H1 (cell line): ENCODE measurements around the gene STEAP3. TPM values are rescaled to one million over a fixed set of nuclear protein-coding genes. Genes with fewer than 3 reads are reported as not detected.
A peak's percentile ranks its signal among the peaks of the same experiment; 100 is the strongest.

Experiments used
- CTCF ChIA-PET: fragments of 300-600 bp; sonication (Branson Sonifier 250); formaldehyde crosslinking; loops from one replicate; lab custom pipeline; 2021; ENCODE audit not compliant: partially characterized antibody; lab: Charles Lee
- POLR2A ChIA-PET: fragments of 300-600 bp; sonication (Branson Sonifier 250); formaldehyde crosslinking; loops from one replicate; lab custom pipeline; 2021; ENCODE audit warnings: inconsistent platforms; ENCODE audit not compliant: partially characterized antibody; lab: Charles Lee
- DNase-seq, 2 experiments: peaks; one replicate each; pipeline versions ENCODE4 v3.0.0 to v3.0.0-alpha.2; 2010 to 2022; ENCODE audit warnings: low spot score in 2 of 2, low read depth in 1 of 2, mixed read lengths in 1 of 2
- FAIRE-seq: peaks from 2 replicates; lab custom pipeline; 2011; peaks lifted over from hg19 to GRCh38; lab: Jason Lieb, UNC
- H2AFZ ChIP-seq: 2 replicates; pipeline ENCODE4 v1.8.1; 2012; ENCODE audit warnings: low read length, inconsistent platforms
- H2AK5ac ChIP-seq: 2 replicates; pipeline ENCODE4 v1.6.1; 2013; ENCODE audit warnings: low read depth, low read length
- H2BK120ac ChIP-seq: replicated peaks from 2 replicates; pipeline ENCODE3; 2013; ENCODE audit warnings: low read depth, low read length, inconsistent platforms
- H2BK12ac ChIP-seq: 2 replicates; pipeline ENCODE4 v1.6.1; 2013; ENCODE audit warnings: low read depth, low read length
- H2BK15ac ChIP-seq: 2 replicates; pipeline ENCODE4 v1.6.1; 2013; ENCODE audit warnings: low read length
- H2BK20ac ChIP-seq: 2 replicates; pipeline ENCODE4 v1.6.1; 2013; ENCODE audit warnings: low read length
- H2BK5ac ChIP-seq: 2 replicates; pipeline ENCODE4 v1.6.1; 2013; ENCODE audit warnings: low read depth, low read length
- H3K14ac ChIP-seq: 2 replicates; pipeline ENCODE4 v1.6.1; 2013; ENCODE audit warnings: inconsistent platforms; ENCODE audit not compliant: insufficient read length
- H3K18ac ChIP-seq: 2 replicates; pipeline ENCODE4 v1.6.1; 2013; ENCODE audit warnings: low read length; ENCODE audit errors: extremely low read depth
- H3K23ac ChIP-seq: 2 replicates; pipeline ENCODE4 v1.6.1; 2013; ENCODE audit warnings: inconsistent platforms; ENCODE audit not compliant: insufficient read length
- H3K23me2 ChIP-seq: 2 replicates; pipeline ENCODE4 v1.6.1; 2013; ENCODE audit warnings: low read depth, low read length
- H3K27ac ChIP-seq: 2 replicates; pipeline ENCODE4 v1.6.1; 2011; ENCODE audit warnings: low read depth, low read length, inconsistent platforms
- H3K27me3 ChIP-seq, 4 experiments: replicated peaks in 1 of 4; 1 replicate in 1 of 4; 2 replicates in 3 of 4; pipeline versions ENCODE4 v1.6.1 to v1.8.1; 2011 to 2013; ENCODE audit warnings: low read length in 3 of 4, mild to moderate bottlenecking in 3 of 4, inconsistent platforms in 2 of 4, mixed read lengths in 2 of 4, moderate library complexity in 1 of 4; ENCODE audit not compliant: control insufficient read depth in 3 of 4, insufficient read depth in 3 of 4; ENCODE audit errors: extremely low read depth in 1 of 4
- H3K36me3 ChIP-seq, 4 experiments: 2 replicates each; pipeline versions ENCODE4 v1.6.1 to v1.8.1; 2011 to 2013; ENCODE audit warnings: mild to moderate bottlenecking in 4 of 4, low read length in 3 of 4, moderate library complexity in 2 of 4, control low read depth in 1 of 4, inconsistent platforms in 1 of 4; ENCODE audit not compliant: insufficient read depth in 4 of 4, control insufficient read depth in 2 of 4
- H3K4ac ChIP-seq: replicated peaks from 2 replicates; pipeline ENCODE3; 2013; ENCODE audit warnings: low read length, low read depth, mixed read lengths, inconsistent platforms; ENCODE audit not compliant: insufficient read length
- H3K4me1 ChIP-seq, 4 experiments: replicated peaks in 1 of 4; 1 replicate in 1 of 4; 2 replicates in 3 of 4; pipeline versions ENCODE4 v1.6.1 to v1.8.1; 2011 to 2013; ENCODE audit warnings: low read length in 3 of 4, inconsistent platforms in 2 of 4, mixed read lengths in 1 of 4; ENCODE audit not compliant: insufficient read depth in 4 of 4, control insufficient read depth in 3 of 4
- H3K4me2 ChIP-seq, 2 experiments: 2 replicates each; pipeline versions ENCODE4 v1.6.1 to v1.8.1; 2011 to 2013; ENCODE audit warnings: low read depth in 2 of 2, low read length in 2 of 2, control low read depth in 1 of 2, inconsistent platforms in 1 of 2, mild to moderate bottlenecking in 1 of 2; ENCODE audit not compliant: insufficient read depth in 1 of 2
- H3K4me3 ChIP-seq, 4 experiments: fragments of 200-600, 300-600 bp in 1 of 4; sonication (generic), shearing (Covaris generic), sonication (Bioruptor Twin) in 1 of 4; 2 replicates each; pipeline versions ENCODE4 v1.5.1 to v1.8.1; 2011 to 2016; ENCODE audit warnings: low read length in 4 of 4, low read depth in 3 of 4, control low read depth in 2 of 4, inconsistent platforms in 2 of 4, mild to moderate bottlenecking in 2 of 4, mixed read lengths in 1 of 4, moderate library complexity in 1 of 4; ENCODE audit not compliant: insufficient read depth in 2 of 4; ENCODE audit errors: extremely low read depth in 1 of 4
- H3K56ac ChIP-seq: replicated peaks from 2 replicates; pipeline ENCODE3; 2013; ENCODE audit warnings: low read depth, mild to moderate bottlenecking, mixed read lengths, low read length, inconsistent platforms; ENCODE audit not compliant: insufficient read length
- H3K79me1 ChIP-seq: 2 replicates; pipeline ENCODE4 v1.6.1; 2013; ENCODE audit warnings: low read depth, low read length, control low read depth
- H3K79me2 ChIP-seq, 2 experiments: 2 replicates each; pipeline versions ENCODE4 v1.6.1 to v1.8.1; 2012 to 2013; ENCODE audit warnings: low read length in 2 of 2, mild to moderate bottlenecking in 2 of 2, inconsistent platforms in 1 of 2; ENCODE audit not compliant: insufficient read depth in 2 of 2, control insufficient read depth in 1 of 2
- H3K9ac ChIP-seq, 4 experiments: replicated peaks in 1 of 4; 1 replicate in 1 of 4; 2 replicates in 3 of 4; pipeline versions ENCODE4 v1.6.1 to v1.8.1; 2011 to 2013; ENCODE audit warnings: low read depth in 3 of 4, low read length in 3 of 4, control low read depth in 2 of 4, mild to moderate bottlenecking in 2 of 4, moderate library complexity in 2 of 4, inconsistent platforms in 1 of 4; ENCODE audit errors: extremely low read depth in 1 of 4
- H3K9me3 ChIP-seq, 2 experiments: 2 replicates each; pipeline versions ENCODE4 v1.6.1 to v1.8.1; 2012 to 2013; ENCODE audit warnings: mild to moderate bottlenecking in 2 of 2, moderate library complexity in 2 of 2, control low read depth in 1 of 2, inconsistent platforms in 1 of 2, low read depth in 1 of 2, low read length in 1 of 2, mixed read lengths in 1 of 2; ENCODE audit not compliant: insufficient read depth in 2 of 2
- H4K20me1 ChIP-seq, 2 experiments: replicated peaks in 1 of 2; 2 replicates each; pipeline versions ENCODE3 to v1.8.1; 2011 to 2013; ENCODE audit warnings: inconsistent platforms in 2 of 2, low read length in 2 of 2, mild to moderate bottlenecking in 1 of 2; ENCODE audit not compliant: insufficient read depth in 2 of 2, control insufficient read depth in 1 of 2
- H4K5ac ChIP-seq: 2 replicates; pipeline ENCODE4 v1.6.1; 2013; ENCODE audit warnings: low read length, low read depth, mixed read lengths, inconsistent platforms; ENCODE audit not compliant: insufficient read length
- H4K8ac ChIP-seq: 2 replicates; pipeline ENCODE4 v1.8.0; 2013; ENCODE audit warnings: mild to moderate bottlenecking, moderate library complexity, low read length, inconsistent platforms; ENCODE audit not compliant: insufficient read depth; ENCODE audit errors: extremely low read depth
- H4K91ac ChIP-seq: replicated peaks from 2 replicates; pipeline ENCODE3; 2013; ENCODE audit warnings: low read length, mixed read lengths, inconsistent platforms; ENCODE audit not compliant: insufficient read length
- EGR1 ChIP-seq: IDR thresholded peaks from 2 replicates; pipeline ENCODE4 v1.6.1; 2011; ENCODE audit warnings: low read depth, low read length, borderline replicate concordance
- NRF1 ChIP-seq: IDR thresholded peaks from 2 replicates; pipeline ENCODE4 v1.6.1; 2011; ENCODE audit warnings: mild to moderate bottlenecking, low read depth, low read length, improper control_type of control experiment
- RNF2 ChIP-seq: fragments of 200-900, 300-1000 bp; sonication (generic); IDR thresholded peaks from 2 replicates; pipeline ENCODE4 v1.7.1; 2016; ENCODE audit warnings: borderline replicate concordance, low read depth, mild to moderate bottlenecking, antibody characterized with exemption, low read length; ENCODE audit not compliant: poor library complexity, severe bottlenecking; ENCODE audit errors: missing control alignments
- TAF7 ChIP-seq: optimal IDR thresholded peaks from 2 replicates; pipeline ENCODE3; 2011; ENCODE audit warnings: low read depth, mild to moderate bottlenecking, inconsistent platforms, low read length, moderate library complexity, borderline replicate concordance
- WGBS, 2 experiments: shearing (Covaris generic) in 1 of 2; methylation state at CpG; one replicate each; pipeline versions ENCODE4 v1.1.6 to v1.1.7; 2013 to 2015; ENCODE audit warnings: low lambda C conversion rate in 2 of 2, mixed read lengths in 2 of 2, inconsistent platforms in 1 of 2, low coverage in 1 of 2, missing lambda C conversion rate in 1 of 2; ENCODE audit not compliant: insufficient replicate concordance in 2 of 2, insufficient coverage in 1 of 2, insufficient read length in 1 of 2; ENCODE audit errors: extremely low coverage in 1 of 2, missing lambda C conversion rate in 1 of 2; 5-methylcytosine and 5-hydroxymethylcytosine counted together
- polyA plus RNA-seq, 7 experiments: library from polyadenylated mRNA; depleted of rRNA in 3 of 7; stranded (reverse) in 5 of 7; unstranded in 2 of 7; fragments of >200 nt in 5 of 7; fragments of 200-250 nt in 2 of 7; gene quantifications; 1 replicate in 5 of 7; 2 replicates in 1 of 7; 4 replicates in 1 of 7; pipeline versions ENCODE4 v1.2.1 to v1.2.3, GENCODE V29; 2011 to 2013; ENCODE audit warnings: missing spikeins in 2 of 7, mixed read lengths in 2 of 7
- total RNA-seq: library from RNA; stranded (reverse); fragmentation: NEBNext Ultra II Directional; extraction: Animal tissue kit (Norgen Biotek cat#: 25700); gene quantifications from 2 replicates; pipeline ENCODE4 v1.2.1, GENCODE V29; 2021

Gene STEAP3
- total and polyA plus RNA-seq, 2 of the 8 experiments (the other 6 are each of a cell fraction or from before 2014, with no cell fraction given): 21.7 to 27.9 TPM

GRCh38 chr2:119245076-119245840 lies 21.6 kb downstream of the STEAP3 start:
- no peak overlapping the region for H2AFZ ChIP-seq
- no peaks in the 10 kb centered on the region for H3K27me3 ChIP-seq
- no peak overlapping the region for H2BK20ac ChIP-seq
- H2AK5ac ChIP-seq: no peak overlapping the region
- H3K27ac ChIP-seq: no peak overlapping the region
- 0 out of 2 replicates have a peak overlapping the region, but pooled peaks have one; percentile 37 for H2BK15ac ChIP-seq
- H2BK5ac ChIP-seq: no peak overlapping the region
- H3K18ac ChIP-seq: no peak overlapping the region
- H4K91ac ChIP-seq: no peak overlapping the region
- no peaks in the 10 kb centered on the region for H3K9me3 ChIP-seq
- H3K4me3 ChIP-seq: no peak overlapping the region
- ChIA-PET CTCF (interaction anchor here (0.6 to 5.9 kb wide), 7 partner anchors 10 to 107 kb away, joined by 3 to 57 read pairs (median 5); no protein-coding TSS in a partner anchor), POLR2A (no interaction called here)
- H3K9ac ChIP-seq: no peak overlapping the region
- no peaks in the 10 kb centered on the region for H3K79me1 ChIP-seq
- no peak overlapping the region for H3K23ac ChIP-seq
- H3K4ac ChIP-seq: no peak overlapping the region
- no peak overlapping the region for H4K8ac ChIP-seq
- no peaks in the 10 kb centered on the region for H3K23me2 ChIP-seq
- peaks cover 5 to 12% (median 8%) of the 10 kb centered on the region in 4 experiments for H3K4me1 ChIP-seq
- TF ChIP-seq NRF1 (no peak), TAF7 (no peak), RNF2 (no peak), EGR1 (no peak)
- H3K14ac ChIP-seq: no peak overlapping the region
- H2BK12ac ChIP-seq: no peak overlapping the region
- no peak overlapping the region for H3K4me2 ChIP-seq
- WGBS, 2 experiments: 98% methylated on average over 17 of the region's 17 CpGs; no CpG with 5 or more reads in 1 of the 2 experiments
- peaks cover 2 to 6% of the 10 kb centered on the region in 2 experiments for H4K20me1 ChIP-seq
- DNase-seq (no peak), FAIRE-seq (no peak)
- no peak overlapping the region for H4K5ac ChIP-seq
- H3K56ac ChIP-seq: no peak overlapping the region
- peaks cover 0 to 6% (median 0%) of the 10 kb centered on the region in 4 experiments; a peak in 3 of 8 replicates for H3K36me3 ChIP-seq
- no peaks in the 10 kb centered on the region for H3K79me2 ChIP-seq
- no peak overlapping the region for H2BK120ac ChIP-seq
